ENCODE measurements around the gene FCN2.

FCN2 gene

DNA sequence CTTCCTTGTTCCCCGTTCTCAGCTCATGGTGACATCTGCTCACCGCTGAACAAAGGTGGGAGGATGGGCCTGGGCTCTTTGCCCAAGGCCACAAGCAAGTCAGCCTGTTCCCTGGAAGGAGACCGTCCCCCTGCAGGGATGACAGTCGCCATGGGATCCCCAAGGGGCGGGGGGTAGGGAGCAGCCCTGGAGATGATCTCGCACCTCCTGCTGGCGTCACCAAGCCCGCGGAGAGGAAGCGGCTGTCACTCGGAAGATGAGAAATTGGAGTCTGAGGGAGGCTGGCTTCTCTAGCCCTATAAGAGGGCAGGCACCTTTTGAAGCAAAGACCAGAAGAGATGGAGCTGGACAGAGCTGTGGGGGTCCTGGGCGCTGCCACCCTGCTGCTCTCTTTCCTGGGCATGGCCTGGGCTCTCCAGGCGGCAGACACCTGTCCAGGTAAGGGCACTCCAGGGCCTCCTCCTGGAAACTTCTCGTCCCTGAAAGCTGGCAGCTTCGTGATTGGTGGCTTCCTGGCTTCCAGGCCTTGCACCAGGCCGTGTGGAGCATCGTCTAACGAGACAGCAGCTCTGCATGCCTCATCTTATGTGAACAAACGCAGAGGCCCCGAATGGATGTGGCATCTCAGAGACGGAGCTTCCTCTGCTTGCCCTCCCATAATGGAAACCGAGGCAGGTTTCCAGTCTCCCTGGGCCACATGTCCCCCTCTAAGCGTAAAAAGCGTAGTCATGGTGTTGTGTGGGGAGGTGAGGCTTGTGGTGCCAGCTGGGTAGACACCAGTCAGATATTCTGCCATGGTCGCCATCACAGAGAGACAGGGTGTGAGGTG lies at the start of gene FCN2:
Gene FCN2, plus strand, starts transcription at position 327 of the 829 bp plus-strand sequence. Its CDS starts 12 bp downstream, at position 339.
- DNase-seq (ENCODE audit: low spot score), result no peak

DNA sequence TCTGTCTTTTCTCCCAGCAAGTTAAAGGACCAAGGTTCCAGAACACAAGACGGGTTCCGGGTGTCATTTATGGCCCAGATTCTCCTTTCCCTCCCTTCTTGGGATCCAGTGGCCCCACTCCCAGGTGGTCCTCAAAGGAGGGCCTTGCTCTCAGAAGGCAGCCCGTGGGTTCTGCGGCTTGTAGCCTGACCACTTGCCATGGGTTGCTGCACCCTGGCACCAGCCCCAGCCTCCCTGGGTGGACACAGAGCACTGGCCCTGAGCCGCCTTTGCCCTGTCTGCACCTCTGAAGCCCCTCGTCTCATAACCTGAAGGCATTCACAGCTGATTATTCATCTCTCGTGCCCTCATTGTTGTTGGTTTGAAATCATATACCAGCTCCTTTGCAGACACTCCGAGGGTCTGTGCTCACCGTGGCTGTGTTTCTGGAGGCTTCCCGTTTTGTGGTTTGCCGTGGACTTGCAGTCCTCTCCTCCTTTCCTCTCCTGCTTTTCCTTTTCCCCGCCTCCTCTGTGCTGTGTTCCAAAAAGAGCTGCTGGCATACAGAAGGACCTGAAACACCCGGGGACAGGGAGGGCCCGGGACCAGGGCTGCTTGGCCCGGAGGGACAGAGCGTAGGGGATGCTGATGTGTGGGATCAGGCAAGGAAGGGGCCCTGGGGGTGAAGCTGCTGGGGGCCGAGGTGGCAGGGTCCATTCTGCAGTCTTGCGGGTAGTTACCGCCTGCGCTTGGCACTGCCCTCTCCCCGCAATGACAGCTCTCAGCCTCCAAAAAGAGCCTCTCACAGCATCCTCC lies 49.5 kb upstream of the FCN2 start:
- no peak for DNase-seq (ENCODE audit: low spot score)

DNA sequence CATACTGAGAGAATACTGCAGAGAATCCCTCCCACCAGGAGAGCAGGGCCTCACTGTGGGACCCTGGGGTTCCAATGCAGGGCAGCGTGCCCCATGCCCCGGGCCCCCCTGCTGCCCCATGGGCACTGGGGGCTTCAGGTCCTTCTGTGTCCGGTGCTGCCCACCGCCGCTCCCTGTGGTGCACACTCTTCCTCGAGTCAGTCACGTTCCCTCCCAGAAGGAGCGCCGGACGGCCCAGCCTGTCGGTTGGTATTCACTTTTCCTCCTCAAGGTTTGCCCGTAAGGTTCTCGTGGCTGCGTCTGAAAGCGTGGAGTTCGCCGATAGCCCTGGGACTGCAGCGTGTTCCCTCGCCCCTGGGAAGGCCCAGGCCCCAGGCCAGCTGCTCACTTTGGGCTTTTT lies 48.1 kb upstream of the FCN2 start:
- no peak for DNase-seq (ENCODE audit: low spot score)

DNA sequence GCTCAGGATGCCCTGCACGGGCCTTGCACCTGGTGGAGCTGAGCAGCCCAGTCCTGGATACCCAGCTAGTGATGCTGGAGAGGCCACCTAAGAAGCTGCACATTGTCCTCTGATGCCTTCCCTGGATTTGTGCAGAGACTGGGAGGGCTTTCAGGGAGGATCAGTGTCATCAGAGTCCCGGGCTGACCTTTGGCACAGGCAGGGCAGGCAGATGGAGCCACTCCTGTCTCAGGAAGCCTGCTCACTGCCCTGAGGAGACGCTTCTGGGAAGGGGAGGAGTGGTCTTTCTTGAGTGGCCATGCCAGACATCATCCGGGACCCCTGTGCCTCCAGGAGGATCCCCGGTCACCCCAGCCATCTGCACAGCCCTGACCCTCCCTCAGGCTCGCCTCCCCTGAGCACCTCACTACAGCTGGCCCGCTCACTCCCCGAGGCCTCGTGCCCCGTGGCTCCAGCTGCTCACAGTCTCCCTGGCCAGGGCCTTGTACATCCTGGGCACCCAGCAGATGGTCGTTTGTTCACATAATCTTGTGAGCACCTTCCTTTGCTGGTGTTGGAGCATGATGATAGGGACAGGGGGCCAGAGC lies 47.2 kb upstream of the FCN2 start:
- no peak for DNase-seq (ENCODE audit: low spot score)

DNA sequence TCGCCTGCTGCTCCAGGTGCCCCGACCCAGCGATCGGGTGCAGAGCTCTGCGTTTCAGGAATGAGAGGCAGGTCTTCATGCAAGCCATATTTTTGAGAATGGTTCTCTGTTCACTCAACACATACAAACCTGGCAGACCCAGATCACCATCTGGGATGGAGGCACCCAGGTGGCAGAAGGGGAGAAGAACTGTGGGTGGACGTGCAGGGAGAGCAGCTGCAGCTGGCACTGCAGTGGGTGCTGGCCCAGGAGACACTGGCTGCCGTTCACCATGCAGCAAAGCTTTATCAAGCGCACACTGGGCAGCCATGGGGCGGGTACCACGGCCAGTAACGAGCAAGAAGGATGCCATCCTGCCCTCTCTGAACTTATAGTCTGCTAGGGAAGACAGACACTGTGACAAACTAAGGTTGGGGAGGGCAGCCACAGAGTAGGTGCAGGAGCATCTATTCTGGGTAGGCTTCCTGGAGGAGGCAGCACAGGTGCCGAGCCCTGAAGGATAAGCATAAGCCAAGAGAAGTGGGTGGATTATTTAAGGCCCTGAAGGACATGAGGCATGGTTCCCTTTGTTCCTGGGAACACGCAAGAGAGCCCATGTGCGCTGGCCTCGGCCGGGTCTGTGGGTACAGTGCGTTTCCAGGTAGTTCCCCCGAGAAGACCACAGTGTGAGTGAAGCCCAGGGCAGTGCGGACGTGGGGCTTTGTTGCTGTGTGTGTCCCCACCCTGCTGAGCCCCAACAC lies 46.2 kb upstream of the FCN2 start:
- DNase-seq (ENCODE audit: low spot score), result no peak

DNA sequence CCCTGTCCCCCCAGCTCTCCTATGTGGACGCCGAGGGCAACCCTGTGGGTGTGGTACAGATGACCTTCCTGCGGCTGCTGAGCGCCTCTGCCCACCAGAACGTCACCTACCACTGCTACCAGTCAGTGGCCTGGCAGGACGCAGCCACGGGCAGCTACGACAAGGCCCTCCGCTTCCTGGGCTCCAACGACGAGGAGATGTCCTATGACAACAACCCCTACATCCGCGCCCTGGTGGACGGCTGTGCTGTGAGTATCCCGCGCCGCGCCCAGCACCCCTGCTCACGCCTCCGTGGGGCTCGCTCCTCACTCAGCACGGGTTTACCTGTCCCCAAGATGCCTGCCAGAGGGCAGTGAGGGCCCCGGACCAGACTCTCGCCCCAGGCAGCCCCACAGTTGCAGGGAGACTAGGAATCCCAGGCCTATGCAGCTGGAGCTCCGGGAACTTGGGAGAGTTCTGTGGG lies 45.6 kb upstream of the FCN2 start:
- no peak for DNase-seq (ENCODE audit: low spot score)

DNA sequence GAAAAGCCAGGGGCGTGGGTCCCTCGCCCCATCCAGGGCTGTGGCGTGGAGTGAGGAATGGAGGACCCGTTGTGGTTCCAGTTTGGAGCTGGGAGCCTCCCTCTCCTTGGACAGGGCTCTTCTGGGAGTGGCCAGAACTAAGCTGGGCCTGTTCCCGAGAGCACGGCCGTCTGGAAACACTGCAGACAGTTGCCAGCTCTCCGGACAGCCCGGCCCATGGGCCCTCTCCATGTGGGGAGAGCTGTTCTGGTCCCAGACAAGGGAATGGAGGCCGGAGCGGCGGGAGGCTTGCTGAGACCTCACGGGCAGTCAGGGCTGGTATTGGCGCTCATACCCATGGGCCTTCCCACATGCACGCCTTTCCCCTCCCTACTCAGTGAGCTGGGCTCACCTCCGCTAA lies 45.2 kb upstream of the FCN2 start:
- DNase-seq (ENCODE audit: low spot score), result no peak

DNA sequence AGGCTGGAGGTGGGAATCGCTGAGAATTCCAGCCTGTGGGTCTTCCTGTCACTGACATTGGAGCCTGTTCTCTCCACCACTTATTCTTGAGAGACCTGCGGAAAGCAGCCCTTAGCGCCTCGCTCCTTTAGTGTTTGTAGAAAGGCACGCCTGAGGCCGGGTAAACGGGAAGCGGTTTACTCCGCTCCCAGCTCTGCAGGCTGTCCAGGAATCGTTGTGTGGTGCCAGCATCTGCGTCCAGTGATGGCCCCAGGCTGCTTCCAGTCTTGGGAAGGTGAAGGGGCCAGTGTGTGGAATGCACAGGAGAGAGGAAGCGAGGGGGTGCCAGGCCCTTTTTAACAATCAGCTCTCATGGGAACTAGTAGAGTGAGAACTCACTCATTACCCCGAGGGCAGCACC lies 44.6 kb upstream of the FCN2 start:
- no peak for DNase-seq (ENCODE audit: low spot score)

DNA sequence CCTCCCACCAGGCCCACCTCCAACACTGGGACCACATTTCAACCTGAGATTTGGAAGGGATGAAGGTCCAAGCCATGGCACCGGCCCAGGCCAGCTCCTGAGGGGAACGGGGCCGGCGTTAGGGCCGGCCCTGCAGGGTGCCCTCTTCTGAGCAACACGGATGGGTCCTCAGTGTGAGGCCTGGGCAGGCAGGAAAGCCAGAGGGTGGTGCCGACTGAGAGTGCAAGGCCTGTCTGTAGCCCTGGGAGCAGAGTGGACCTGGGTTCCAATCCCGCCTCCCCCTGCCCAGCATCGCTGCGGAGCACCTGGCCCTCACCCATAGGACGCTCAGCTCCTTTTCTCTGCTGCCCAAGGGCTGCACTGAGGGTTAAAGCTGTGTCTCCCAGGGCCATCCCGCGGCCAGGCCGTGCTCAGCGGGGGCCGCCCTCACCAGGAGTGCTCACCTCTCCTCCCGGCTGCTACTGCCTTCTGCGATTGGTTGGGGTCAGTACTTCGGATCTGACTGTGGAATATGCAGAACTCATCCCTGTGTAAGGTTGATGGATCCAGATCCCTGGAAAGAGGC lies 44.1 kb upstream of the FCN2 start:
- DNase-seq (ENCODE audit: low spot score), result no peak

DNA sequence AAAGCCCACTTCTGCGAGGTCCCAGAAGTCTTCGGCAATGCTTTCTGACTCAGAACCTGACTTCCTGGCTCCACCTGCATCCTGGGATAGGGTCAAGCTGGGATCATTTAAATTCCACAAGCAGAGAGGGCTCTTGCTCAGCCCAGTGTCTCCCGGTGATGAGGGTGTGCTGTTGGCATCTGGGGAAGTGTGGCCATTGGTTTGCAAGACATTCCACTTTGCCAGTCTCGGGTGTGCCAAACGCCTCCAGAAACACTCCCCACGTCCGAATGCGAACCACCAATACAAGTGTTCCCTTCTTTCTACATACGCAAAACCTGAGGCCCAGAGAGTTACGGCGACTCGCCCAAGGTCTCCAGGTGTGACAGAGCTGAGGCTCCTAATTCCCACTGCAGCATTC lies 43.1 kb upstream of the FCN2 start:
- DNase-seq (ENCODE audit: low spot score), result no peak

DNA sequence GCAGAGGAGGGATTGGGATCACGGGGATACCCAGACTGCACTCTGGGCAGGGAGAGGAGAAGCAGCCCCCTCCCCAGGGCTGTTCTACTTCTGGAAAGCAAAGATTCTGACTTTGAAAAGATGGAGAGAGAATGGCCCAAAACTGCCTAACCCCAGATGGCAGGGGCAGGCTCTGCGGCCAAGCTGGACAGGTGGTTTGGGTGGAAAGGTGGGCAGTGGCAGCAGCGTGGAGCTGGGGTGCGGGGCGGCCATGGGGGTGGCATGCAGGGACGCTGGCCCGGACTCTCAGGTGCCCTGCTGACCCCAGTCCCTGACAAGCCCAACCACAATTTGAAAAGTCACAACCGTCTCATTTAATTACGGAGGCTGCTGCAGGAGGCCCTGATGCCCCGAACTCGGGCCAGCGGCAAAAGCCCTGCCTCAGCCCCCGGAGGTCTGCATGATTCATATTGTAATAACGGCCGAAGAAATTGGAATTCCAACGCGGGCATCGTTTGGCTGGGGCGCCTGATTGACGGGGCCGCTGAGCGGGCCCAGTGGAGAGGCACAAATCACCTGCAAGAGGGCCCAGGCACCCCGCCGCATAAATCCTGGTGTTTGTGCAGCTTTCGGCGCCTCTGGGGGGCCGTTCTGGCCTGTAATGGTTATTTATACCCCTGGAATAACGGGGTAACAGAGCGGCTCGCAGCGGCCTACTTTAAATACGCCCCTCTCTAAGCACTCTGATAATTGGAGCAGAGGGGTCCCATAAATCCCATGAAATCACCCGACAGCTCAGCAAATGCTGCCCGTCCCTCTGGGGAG lies 41.8 kb upstream of the FCN2 start:
- DNase-seq (ENCODE audit: low spot score), result no peak

DNA sequence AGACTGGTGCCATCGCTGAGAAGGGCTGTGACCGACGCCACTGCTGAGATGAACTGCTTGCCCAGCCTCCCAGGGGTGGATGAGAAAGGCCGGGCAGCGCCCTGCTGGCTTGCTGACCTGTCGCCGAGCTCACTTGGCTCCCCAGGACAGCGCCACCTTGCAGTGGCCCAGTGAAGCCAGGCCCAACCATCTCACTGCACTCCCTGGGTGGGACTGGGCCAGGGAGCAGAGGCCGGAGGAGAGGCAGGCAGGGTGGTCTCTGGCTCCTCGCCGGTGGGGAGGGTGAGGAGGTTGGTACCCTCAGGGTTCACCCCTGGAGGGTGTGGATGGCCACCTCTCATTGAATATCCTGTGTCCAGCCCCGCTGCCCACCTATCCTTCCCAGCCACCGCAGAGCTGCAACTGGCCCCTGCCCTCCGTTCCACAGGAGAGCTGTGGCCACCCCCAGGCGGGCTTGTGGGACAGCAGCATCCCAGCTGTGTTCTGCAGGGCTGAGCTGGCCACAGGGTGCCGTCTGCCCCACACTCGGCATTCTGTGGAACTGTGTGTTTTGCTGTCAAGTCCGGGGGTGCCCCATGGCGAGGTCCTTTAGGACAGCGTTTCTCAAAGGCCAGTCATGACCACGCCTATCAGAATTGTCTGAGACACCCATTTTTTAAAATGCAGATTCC lies 41.0 kb upstream of the FCN2 start:
- no peak for DNase-seq (ENCODE audit: low spot score)

DNA sequence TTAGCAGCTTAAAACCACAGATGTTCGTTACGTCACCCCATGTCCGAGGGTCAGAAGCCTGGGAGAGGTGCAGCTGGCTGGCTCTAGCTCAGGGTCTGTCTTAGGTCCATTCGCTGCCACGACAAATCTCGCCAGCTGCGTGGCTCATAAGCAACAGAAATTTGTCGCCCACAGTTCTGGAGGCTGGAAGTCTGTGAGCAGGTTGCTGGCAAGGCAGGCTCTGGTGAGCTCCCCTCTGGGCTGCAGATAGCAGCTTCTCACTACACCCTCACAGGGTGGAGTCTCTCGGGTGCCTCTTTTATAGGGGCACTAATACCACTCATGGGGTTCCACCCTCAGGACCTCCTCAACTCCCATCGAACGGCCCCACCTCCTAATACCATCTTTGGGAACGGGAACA lies 40.1 kb upstream of the FCN2 start:
- DNase-seq (ENCODE audit: low spot score), result no peak

DNA sequence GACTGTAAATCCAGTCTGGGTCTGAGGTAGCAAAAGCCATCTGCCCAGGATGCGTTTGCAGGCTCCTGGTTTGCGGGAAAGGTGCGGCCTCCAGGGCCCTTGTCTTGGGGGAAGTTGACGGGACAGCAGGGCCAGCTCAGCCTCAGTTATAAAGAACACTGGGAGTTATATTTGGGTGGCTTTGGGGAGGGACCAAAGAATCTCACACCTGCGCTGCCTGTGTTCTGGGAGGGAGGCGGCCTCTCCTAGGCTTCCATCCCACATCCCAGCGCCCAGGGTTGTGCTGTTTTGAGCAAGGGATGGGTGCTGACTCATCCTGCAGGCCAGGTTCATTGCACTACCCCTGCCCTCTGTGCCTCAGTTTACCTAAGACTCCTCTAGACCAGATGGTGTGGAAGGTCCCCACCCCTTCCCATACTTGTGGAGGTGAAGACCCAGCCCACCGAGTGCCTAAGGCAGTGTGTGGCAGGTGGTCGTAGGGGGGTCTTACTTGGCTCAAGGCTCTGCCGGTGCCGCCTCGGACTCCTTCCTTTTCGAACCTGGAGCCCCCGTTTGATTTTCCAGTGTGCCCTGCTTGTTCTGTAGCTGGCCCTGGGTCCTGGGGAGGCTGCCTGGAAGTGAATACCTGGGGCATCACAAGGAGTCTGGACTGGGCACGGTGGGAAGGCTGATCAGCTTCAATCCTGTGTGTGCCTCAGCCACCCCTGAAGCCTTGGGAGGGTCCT lies 39.3 kb upstream of the FCN2 start:
- no peak for DNase-seq (ENCODE audit: low spot score)

DNA sequence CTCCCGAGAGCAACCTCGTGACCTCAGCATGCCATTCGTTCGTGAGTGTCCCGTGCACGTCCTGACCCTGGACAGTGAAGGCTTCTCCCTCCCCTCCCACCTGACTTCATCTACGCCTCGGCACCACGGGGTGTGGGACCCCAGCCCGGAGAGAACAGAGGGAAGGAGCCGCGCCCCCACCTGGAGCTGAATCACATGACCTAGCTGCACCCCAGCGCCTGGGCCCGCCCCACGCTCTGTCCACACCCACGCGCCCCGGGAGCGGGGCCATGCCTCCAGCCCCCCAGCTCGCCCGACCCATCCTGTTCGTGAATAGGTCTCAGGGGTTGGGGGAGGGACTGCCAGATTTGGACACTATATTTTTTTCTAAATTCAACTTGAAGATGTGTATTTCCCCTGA lies 38.3 kb upstream of the FCN2 start:
- DNase-seq (ENCODE audit: low spot score), result no peak

DNA sequence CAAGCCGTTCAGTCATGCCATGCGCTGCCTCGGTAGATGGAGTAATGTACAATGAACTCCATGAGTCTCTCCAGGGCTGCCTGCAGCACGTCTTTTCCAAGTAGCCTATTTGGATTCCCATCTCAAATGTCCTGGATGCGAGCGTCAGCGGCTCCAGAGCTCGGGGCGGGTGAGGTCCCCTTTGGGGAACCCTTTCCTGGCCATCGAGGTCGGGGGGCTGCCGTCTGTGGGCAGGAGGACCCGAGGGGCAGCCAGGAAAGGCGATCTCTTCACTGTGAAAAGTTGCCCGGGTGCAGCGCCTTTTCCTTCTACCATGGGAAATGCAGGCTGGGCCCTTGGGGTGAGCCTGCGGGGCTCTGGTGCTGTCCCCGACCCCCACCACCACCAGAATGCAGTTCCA lies 36.9 kb upstream of the FCN2 start:
- no peak for DNase-seq (ENCODE audit: low spot score)

DNA sequence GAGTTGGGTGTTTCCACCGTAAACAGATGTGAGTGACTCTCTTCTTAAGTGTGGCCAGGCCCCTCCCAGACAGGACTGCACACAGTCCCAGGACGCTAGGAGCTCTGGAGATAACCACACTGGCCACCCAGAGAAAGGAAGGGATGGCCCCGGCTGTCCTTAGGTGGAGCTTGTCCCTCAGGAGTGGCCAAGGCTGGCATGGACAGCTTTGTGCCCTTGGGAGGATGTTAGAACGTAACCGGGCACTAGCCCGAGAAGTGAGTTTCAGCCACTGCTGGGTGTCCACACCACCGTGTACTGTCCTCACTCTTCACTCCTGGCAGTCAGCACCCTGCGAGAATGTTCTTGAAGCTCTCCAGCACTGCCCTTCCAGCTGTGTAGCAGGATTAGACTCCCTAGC lies 35.8 kb upstream of the FCN2 start:
- DNase-seq (ENCODE audit: low spot score), result no peak

DNA sequence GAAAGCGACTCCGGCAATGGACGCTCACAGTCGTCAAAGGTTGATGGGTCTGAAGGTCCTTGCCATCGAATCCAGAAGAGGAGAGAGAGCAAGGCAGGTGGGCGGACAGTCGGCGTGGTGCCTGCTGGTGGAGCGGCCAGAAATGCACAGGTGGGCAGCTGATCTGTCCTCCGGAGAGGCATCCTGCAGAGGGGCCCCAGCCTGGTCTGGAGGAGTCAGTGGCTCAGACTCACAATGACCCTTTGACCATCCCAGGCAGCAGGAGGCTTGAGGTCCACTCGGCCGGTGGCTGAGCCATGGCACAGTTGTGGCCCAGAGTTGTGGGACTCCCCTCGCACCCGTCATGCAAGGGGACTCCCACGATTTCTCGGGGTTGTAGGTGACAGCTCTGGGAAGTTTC lies 34.4 kb upstream of the FCN2 start:
- no peak for DNase-seq (ENCODE audit: low spot score)

DNA sequence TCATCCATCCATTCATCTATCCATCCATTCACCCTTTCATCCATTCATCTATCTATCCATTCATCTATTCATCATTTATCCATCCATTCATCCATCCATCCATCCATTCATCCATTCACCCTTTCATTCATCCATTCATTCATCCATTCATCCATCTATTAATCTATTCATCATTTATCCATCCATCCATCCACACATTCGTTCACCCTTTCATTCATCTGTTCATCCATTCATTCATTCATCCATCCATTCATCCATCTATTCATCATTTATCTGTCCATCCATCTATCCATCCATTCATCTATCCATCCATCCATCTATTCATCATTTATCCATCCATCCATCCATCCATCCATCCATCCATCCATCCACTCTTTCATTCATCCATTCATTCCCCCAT lies 33.9 kb upstream of the FCN2 start:
- no peak for DNase-seq (ENCODE audit: low spot score)

DNA sequence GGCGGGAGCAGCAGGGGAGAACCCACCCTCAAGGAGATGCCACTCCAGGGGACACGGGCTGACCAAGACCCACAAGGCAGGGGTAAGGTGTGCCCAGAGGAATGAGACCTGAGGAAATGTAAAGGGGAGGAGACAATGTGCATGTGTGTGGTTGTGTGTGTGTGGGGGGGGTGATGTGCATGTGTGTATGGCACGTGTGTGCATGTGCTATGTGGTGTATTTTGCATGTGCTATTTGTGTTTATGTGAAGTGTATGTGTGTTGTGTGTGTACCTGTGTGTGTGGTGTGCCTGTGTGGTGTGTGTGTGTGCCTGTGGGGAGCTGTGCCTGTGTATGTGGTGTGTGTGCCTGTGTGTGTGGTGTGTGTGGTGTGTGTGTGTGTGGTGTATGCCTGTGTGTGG lies 33.5 kb upstream of the FCN2 start:
- no peak for DNase-seq (ENCODE audit: low spot score)

All from germinal center (tissue), 1 donor.